ENCODE measurements around the gene NRG4.
"Not testable (repeated sequence)": the region's sequence is repeated elsewhere in the genome, so short reads cannot be mapped to it uniquely, and the experiment has no call there.

Gene NRG4

GRCh38 chr15:75926931-75927330, 85.3 kb downstream of the NRG4 start:
- no peak for DNase-seq (ENCODE audit: low read depth)

GRCh38 chr15:75925440-75925839, 86.8 kb downstream of the NRG4 start:
- DNase-seq (ENCODE audit: low read depth) = no peak

DNA sequence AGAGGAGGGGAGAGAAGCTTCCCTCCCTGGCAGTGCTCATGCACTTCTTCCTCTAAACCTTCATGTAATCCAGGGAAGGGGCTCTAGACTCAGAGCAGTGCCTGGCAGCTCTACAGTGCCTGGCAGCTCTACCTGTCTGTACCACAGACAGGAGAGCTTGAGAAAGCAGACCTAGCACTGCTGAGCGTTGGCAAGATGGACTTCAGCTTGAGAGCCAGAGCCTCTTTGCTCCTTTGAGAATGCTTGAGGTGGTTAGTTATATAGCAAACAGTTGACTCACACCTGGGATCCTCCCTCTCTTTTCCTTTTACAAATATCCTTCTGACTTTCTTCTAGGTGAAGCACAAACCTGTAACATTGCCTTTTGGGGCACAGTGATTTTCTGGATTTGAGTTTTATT, 87.6 kb downstream of the NRG4 start:
- no peak for DNase-seq (ENCODE audit: low read depth)

DNA sequence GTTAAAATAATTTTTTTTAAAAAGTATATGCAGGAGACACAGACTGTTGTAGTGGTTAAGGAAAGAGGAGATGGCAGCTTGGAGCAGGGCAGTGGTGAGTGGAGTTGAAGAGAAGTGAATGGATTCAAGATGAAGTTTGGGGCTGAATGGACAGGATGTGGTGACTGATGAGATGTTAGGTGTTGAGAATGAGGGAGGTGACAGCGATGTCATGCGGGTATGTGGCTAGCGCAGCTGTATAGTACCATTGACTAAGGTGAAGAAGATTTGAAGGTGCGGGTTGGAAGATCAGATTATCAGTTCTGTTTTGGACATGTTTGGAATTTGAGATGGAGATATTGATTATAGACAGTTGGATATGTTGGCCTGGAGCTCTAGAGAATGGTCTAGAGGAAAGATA, 88.5 kb downstream of the NRG4 start:
- no peak for DNase-seq (ENCODE audit: low read depth)

GRCh38 chr15:75921732-75922703, 90.2 kb downstream of the NRG4 start:
- peak; percentile 27 for DNase-seq (ENCODE audit: low read depth)

DNA sequence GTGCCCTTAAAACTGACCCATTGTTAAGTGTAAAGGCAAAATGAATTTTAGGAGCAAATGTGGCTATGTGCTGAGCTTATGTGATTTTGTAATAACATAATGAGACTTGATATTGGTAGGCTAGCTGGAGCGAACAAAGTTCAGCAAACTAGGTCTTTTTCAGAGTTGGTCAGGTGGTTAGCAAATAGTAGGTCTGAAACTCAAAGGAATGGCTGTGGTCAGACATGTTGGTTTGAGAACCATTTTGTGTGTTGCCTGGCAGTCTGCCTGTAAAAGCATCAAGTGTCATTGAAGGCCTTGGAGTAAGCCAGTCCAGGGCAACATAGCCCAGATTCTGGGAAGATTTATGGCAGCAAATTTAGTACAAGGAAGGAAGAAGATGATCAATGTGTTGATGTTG, 92.1 kb downstream of the NRG4 start:
- no peak for DNase-seq (ENCODE audit: low read depth)

DNA sequence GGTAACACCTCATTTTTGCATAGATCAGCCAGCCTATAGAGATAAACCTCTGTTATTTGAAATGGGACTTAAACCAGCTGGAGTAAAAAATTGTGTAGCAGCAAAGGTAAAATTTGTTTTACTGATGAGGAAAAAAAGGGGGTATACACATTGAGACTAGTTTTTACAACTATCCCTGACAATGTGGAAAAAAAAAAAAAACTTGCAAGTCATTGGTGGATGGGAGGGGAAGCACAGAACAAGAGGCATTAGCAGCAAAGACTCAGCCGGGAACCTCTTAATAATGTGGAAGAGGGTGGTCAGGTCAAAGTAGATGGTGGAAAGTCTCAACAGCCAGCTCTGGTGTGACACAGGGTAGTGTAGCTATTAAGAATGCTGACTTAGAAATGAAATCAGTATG, 94.1 kb downstream of the NRG4 start:
- DNase-seq (ENCODE audit: low read depth) = no peak

- DNase-seq (ENCODE audit: low read depth) = no peak
Measured at GRCh38 chr15:75916978-75917377, 95.2 kb downstream of the NRG4 start.

DNA sequence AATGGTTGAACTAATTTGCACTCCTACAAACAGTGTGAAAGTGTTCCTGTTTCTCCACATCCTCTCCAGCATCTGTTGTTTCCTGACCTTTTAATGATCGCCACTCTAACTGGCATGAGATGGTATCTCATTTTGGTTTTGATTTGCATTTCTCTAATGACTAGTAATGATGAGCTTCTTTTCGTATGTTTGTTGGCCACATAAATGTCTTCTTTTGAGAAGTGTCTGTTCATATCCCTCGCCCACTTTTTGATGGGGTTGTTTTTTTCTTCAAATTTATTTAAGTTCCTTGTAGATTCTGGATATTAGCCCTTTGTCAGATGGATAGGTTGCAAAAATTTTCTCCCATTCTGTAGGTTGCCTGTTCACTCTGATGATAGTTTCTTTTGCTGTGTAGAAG, 101.9 kb downstream of the NRG4 start:
- DNase-seq (ENCODE audit: low read depth) = not testable (repeated sequence)

DNA sequence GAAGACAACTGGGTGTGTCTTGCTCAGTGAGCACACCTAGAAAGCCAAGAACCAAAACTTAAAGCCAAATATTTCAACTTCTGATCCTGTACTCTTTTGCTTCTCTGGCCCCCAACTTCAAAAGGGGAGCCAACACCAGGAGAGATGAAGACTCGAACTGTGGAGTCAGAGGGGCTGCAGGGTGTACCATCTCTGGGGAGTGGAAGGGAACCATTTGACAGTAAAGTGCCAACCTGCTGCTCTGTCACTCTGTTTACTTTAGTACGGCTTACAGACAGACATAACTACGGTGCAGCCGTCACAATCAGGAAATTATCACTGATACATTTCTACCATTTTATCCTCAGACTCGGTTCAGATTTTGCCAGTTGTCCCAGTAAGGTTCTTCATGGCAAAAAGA, 107.0 kb downstream of the NRG4 start:
- no peak for DNase-seq (ENCODE audit: low read depth)

- peak; percentile 87 for DNase-seq (ENCODE audit: low read depth)
Measured at GRCh38 chr15:75903331-75904239, 108.6 kb downstream of the NRG4 start, which contains the start of gene FBXO22. FBXO22 (plus strand) TSS chr15:75903878; CDS start chr15:75903964, 86 bp downstream.

- DNase-seq (ENCODE audit: low read depth) = no peak
Measured at GRCh38 chr15:75902129-75902557, 110.1 kb downstream of the NRG4 start.

GRCh38 chr15:75900577-75900976, 111.6 kb downstream of the NRG4 start:
- no peak for DNase-seq (ENCODE audit: low read depth)

- DNase-seq (ENCODE audit: low read depth) = no peak
Measured at GRCh38 chr15:75895731-75896130, 116.5 kb downstream of the NRG4 start.

DNA sequence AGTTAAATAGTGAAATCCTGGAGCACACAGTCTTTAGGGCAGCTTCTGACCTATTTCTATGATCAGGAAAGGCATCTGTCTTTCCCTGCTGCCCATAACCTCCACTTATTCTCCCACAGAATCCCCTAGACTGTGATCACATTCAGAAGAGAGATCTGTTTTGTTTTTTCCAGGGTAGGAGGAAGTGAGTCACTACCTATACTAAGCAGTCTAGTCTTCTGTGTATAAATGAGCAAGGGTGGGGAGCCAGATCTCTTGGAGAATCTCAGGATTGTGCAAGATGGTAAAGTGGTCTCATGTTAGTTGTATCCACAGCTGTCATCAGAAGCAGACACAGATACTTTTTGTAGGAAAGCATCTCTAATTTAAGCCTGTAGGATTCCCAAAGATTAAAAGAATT, 120.3 kb downstream of the NRG4 start:
- DNase-seq (ENCODE audit: low read depth) = peak; percentile 15
